Astrocyte (in vitro differentiated cells and primary cell): ENCODE measurements around the gene PLPPR4. TPM values are rescaled to one million over a fixed set of nuclear protein-coding genes. Genes with fewer than 3 reads are reported as not detected.

Source experiments
- DNase-seq: peaks from one replicate; pipeline ENCODE4 v3.0.0-alpha.2; 2010; ENCODE audit warnings: low read depth
- FAIRE-seq: peaks from 2 replicates; lab custom pipeline; 2011; peaks lifted over from hg19 to GRCh38; lab: Jason Lieb, UNC
- H2AFZ ChIP-seq: 2 replicates; pipeline ENCODE4 v1.6.0; 2012; ENCODE audit warnings: low read depth, low read length, inconsistent platforms
- H3K27ac ChIP-seq: 2 replicates; pipeline ENCODE4 v1.5.1; 2011; ENCODE audit warnings: low read depth, low read length, inconsistent platforms
- H3K27me3 ChIP-seq: 2 replicates; pipeline ENCODE4 v1.6.0; 2011; ENCODE audit warnings: low read length, inconsistent platforms; ENCODE audit not compliant: insufficient read depth
- H3K36me3 ChIP-seq: 2 replicates; pipeline ENCODE4 v1.5.1; 2011; ENCODE audit warnings: low read length, inconsistent platforms; ENCODE audit not compliant: insufficient read depth
- H3K4me1 ChIP-seq: 2 replicates; pipeline ENCODE4 v1.5.1; 2011; ENCODE audit warnings: low read length, inconsistent platforms; ENCODE audit not compliant: insufficient read depth
- H3K4me2 ChIP-seq: 2 replicates; pipeline ENCODE4 v1.6.0; 2012; ENCODE audit warnings: low read length, inconsistent platforms
- H3K4me3 ChIP-seq: 2 replicates; pipeline ENCODE4 v1.5.1; 2011; ENCODE audit warnings: low read depth, mild to moderate bottlenecking, low read length, inconsistent platforms; ENCODE audit not compliant: insufficient read depth
- H3K79me2 ChIP-seq: 2 replicates; pipeline ENCODE4 v1.6.0; 2012; ENCODE audit warnings: mild to moderate bottlenecking, low read length, inconsistent platforms; ENCODE audit not compliant: insufficient read depth
- H3K9ac ChIP-seq: 2 replicates; pipeline ENCODE4 v1.6.0; 2012; ENCODE audit warnings: mild to moderate bottlenecking, low read length, inconsistent platforms
- H3K9me3 ChIP-seq: 2 replicates; pipeline ENCODE4 v1.5.1; 2012; ENCODE audit warnings: low read depth, mild to moderate bottlenecking, low read length, inconsistent platforms; ENCODE audit not compliant: insufficient read depth
- H4K20me1 ChIP-seq: 2 replicates; pipeline ENCODE4 v1.6.0; 2012; ENCODE audit warnings: low read length, inconsistent platforms; ENCODE audit not compliant: insufficient read depth
- H3K27ac Mint-ChIP-seq: one replicate; pipeline ENCODE4 v1.8.0; 2021; ENCODE audit warnings: mild to moderate bottlenecking, mixed read lengths; ENCODE audit not compliant: unreplicated experiment
- H3K27me3 Mint-ChIP-seq: one replicate; pipeline ENCODE4 v1.8.0; 2021; ENCODE audit warnings: low read depth, mixed read lengths; ENCODE audit not compliant: unreplicated experiment
- H3K36me3 Mint-ChIP-seq: one replicate; pipeline ENCODE4 v1.8.0; 2021; ENCODE audit warnings: low read depth, mixed read lengths; ENCODE audit not compliant: unreplicated experiment
- H3K4me1 Mint-ChIP-seq: one replicate; pipeline ENCODE4 v1.8.0; 2021; ENCODE audit warnings: low read depth, mixed read lengths; ENCODE audit not compliant: unreplicated experiment
- H3K4me3 Mint-ChIP-seq: one replicate; pipeline ENCODE4 v1.8.0; 2021; ENCODE audit warnings: mild to moderate bottlenecking, moderate library complexity, mixed read lengths; ENCODE audit not compliant: unreplicated experiment
- H3K9me3 Mint-ChIP-seq: one replicate; pipeline ENCODE4 v1.8.0; 2021; ENCODE audit warnings: mild to moderate bottlenecking, mixed read lengths; ENCODE audit not compliant: unreplicated experiment
- CTCF ChIP-seq: IDR thresholded peaks from 2 replicates; pipeline ENCODE4 v1.5.1; 2011; ENCODE audit warnings: low read depth, mild to moderate bottlenecking, inconsistent platforms, low read length, moderate library complexity; ENCODE audit not compliant: insufficient read depth
- EZH2 ChIP-seq: IDR thresholded peaks from 2 replicates; pipeline ENCODE4 v1.6.1; 2012; ENCODE audit warnings: mild to moderate bottlenecking, low read length, inconsistent platforms; ENCODE audit not compliant: insufficient read depth
- total RNA-seq: library from RNA; stranded (reverse); gene quantifications from 2 replicates; pipeline ENCODE4 v1.2.1, GENCODE V29; 2021

Gene PLPPR4
- total RNA-seq, 1 donor from 2014 or later: 0.07 TPM

GRCh38 chr1:99240621-99241020, 23.7 kb upstream of the PLPPR4 start:
- no peaks in the 10 kb centered on the region for H4K20me1 ChIP-seq
- H3K4me1 ChIP-seq: no peaks in the 10 kb centered on the region
- H3K9ac ChIP-seq: no peak overlapping the region
- Mint-ChIP-seq H3K9me3 (no peaks in the 10 kb centered on the region), H3K4me3 (no peak overlapping the region), H3K27me3 (no peaks in the 10 kb centered on the region), H3K36me3 (no peaks in the 10 kb centered on the region), H3K27ac (no peak overlapping the region), H3K4me1 (no peaks in the 10 kb centered on the region)
- no peaks in the 10 kb centered on the region for H3K79me2 ChIP-seq
- FAIRE-seq (no peak), DNase-seq (peak; percentile 3)
- H3K27me3 ChIP-seq: no peaks in the 10 kb centered on the region
- no peak overlapping the region for H3K27ac ChIP-seq
- no peak overlapping the region for H3K4me2 ChIP-seq
- no peak overlapping the region for H3K4me3 ChIP-seq
- H2AFZ ChIP-seq: no peak overlapping the region
- H3K9me3 ChIP-seq: no peaks in the 10 kb centered on the region
- TF ChIP-seq EZH2: no peak
- no peak for TF ChIP-seq CTCF
- no peaks in the 10 kb centered on the region for H3K36me3 ChIP-seq

GRCh38 chr1:99246152-99246551, 18.1 kb upstream of the PLPPR4 start:
- Histone ChIP-seq H3K79me2 (no peaks in the 10 kb centered on the region), H3K27me3 (no peaks in the 10 kb centered on the region), H3K9ac (no peak overlapping the region), H3K4me2 (no peak overlapping the region), H2AFZ (no peak overlapping the region), H4K20me1 (no peaks in the 10 kb centered on the region), H3K4me1 (no peaks in the 10 kb centered on the region), H3K36me3 (no peaks in the 10 kb centered on the region), H3K9me3 (no peaks in the 10 kb centered on the region), H3K4me3 (no peak overlapping the region), H3K27ac (no peak overlapping the region)
- FAIRE-seq: no peak
- Mint-ChIP-seq H3K4me1 (no peaks in the 10 kb centered on the region), H3K9me3 (peaks cover 1% of the 10 kb centered on the region), H3K27me3 (no peaks in the 10 kb centered on the region), H3K36me3 (no peaks in the 10 kb centered on the region), H3K27ac (no peak overlapping the region), H3K4me3 (no peak overlapping the region)
- TF ChIP-seq CTCF (no peak), EZH2 (no peak)
- no peak for DNase-seq

- Mint-ChIP-seq H3K36me3 (no peaks in the 10 kb centered on the region), H3K9me3 (peaks cover 1% of the 10 kb centered on the region), H3K27me3 (no peaks in the 10 kb centered on the region), H3K4me3 (no peak overlapping the region), H3K4me1 (no peaks in the 10 kb centered on the region), H3K27ac (no peak overlapping the region)
- no peaks in the 10 kb centered on the region for H3K27me3 ChIP-seq
- no peak overlapping the region for H2AFZ ChIP-seq
- TF ChIP-seq CTCF: no peak
- TF ChIP-seq EZH2: no peak
- DNase-seq: no peak
- H3K9me3 ChIP-seq: no peaks in the 10 kb centered on the region
- H3K4me2 ChIP-seq: no peak overlapping the region
- H3K4me1 ChIP-seq: no peaks in the 10 kb centered on the region
- H3K9ac ChIP-seq: no peak overlapping the region
- H3K79me2 ChIP-seq: no peaks in the 10 kb centered on the region
- no peak for FAIRE-seq
- H4K20me1 ChIP-seq: no peaks in the 10 kb centered on the region
- no peak overlapping the region for H3K4me3 ChIP-seq
- no peak overlapping the region for H3K27ac ChIP-seq
- no peaks in the 10 kb centered on the region for H3K36me3 ChIP-seq
These were observed 17.1 kb upstream of the PLPPR4 start for GRCh38 chr1:99247199-99247598.
